Mammary epithelial cell (primary cell): ENCODE measurements around the gene GRPEL2.

ENCODE experiments used
- CTCF ChIP-seq, 2 donors: IDR thresholded peaks in 1 of 2; conservative IDR thresholded peaks in 1 of 2; 2 replicates each; pipeline ENCODE4 v1.5.1; 2011 to 2012; ENCODE audit warnings: inconsistent platforms in 2 of 2, low read length in 2 of 2, mild to moderate bottlenecking in 2 of 2, control low read depth in 1 of 2, low read depth in 1 of 2; ENCODE audit not compliant: insufficient read depth in 1 of 2; ENCODE audit errors: extremely low read depth in 1 of 2
- EZH2 ChIP-seq: IDR thresholded peaks from 2 replicates; pipeline ENCODE4 v1.6.1; 2012; ENCODE audit warnings: low read length, inconsistent platforms, borderline replicate concordance

- no peak for TF ChIP-seq CTCF (conservative IDR thresholded peaks at IDR 0.05 in 1 of 2, IDR thresholded peaks at IDR 0.05 in 1 of 2; ENCODE audit: extremely low read depth in 1 of 2, insufficient read depth in 1 of 2, low read depth in 1 of 2, low read length in 2 of 2)
- no peak for TF ChIP-seq EZH2
Observed at GRCh38 chr5:149379818-149380374, 34.6 kb downstream of the GRPEL2 start.
